GM21825 (cell line): ENCODE data around the gene SLC25A14.
"Not testable (repeated sequence)": the region's sequence is repeated elsewhere in the genome, so short reads cannot be mapped to it uniquely, and the experiment has no call there.

Experiments used
- ATAC-seq: cut with Tn5 transposase; IDR thresholded peaks from one replicate; pipeline ENCODE4 v1.9.1; 2021; ENCODE audit warnings: mild to moderate bottlenecking, moderate library complexity; ENCODE audit not compliant: unreplicated experiment

SLC25A14 gene

GRCh38 chrX:130339408-130340222 is at the start of gene SLC25A14:
Gene SLC25A14 (plus strand): TSS chrX:130339919. CDS start chrX:130340279, 360 bp downstream.
- ATAC-seq = peak; percentile 97

GRCh38 chrX:130295519-130296296 is 44.0 kb upstream of the SLC25A14 start:
- no peak for ATAC-seq

- ATAC-seq = no peak
Measured at GRCh38 chrX:130296297-130296678, 43.4 kb upstream of the SLC25A14 start.

GRCh38 chrX:130296743-130297142 is 43.0 kb upstream of the SLC25A14 start:
- no peak for ATAC-seq

GRCh38 chrX:130299279-130300009 is 40.3 kb upstream of the SLC25A14 start:
- ATAC-seq = no peak

GRCh38 chrX:130300010-130300282 is 39.8 kb upstream of the SLC25A14 start:
- ATAC-seq = no peak

GRCh38 chrX:130301405-130301804 is 38.3 kb upstream of the SLC25A14 start:
- ATAC-seq = no peak

GRCh38 chrX:130301977-130302376 is 37.7 kb upstream of the SLC25A14 start:
- no peak for ATAC-seq

- no peak for ATAC-seq
Measured at GRCh38 chrX:130304587-130305368, 34.9 kb upstream of the SLC25A14 start.

- ATAC-seq = not testable (repeated sequence)
Measured at GRCh38 chrX:130319886-130320285, 19.8 kb upstream of the SLC25A14 start.

GRCh38 chrX:130321550-130321949 is 18.2 kb upstream of the SLC25A14 start:
- ATAC-seq = peak; percentile 61

GRCh38 chrX:130330146-130330545 is 9.6 kb upstream of the SLC25A14 start:
- ATAC-seq = no peak

GRCh38 chrX:130330706-130331105 is 9.0 kb upstream of the SLC25A14 start:
- ATAC-seq = peak; percentile 73

GRCh38 chrX:130336531-130336930 is 3.2 kb upstream of the SLC25A14 start:
- ATAC-seq = no peak

GRCh38 chrX:130338869-130339268 is 850 bp upstream of the SLC25A14 start:
- not testable (repeated sequence) for ATAC-seq

- ATAC-seq = no peak
Measured at GRCh38 chrX:130340271-130340670, 552 bp downstream of the SLC25A14 start.

GRCh38 chrX:130343411-130343810 is 3.7 kb downstream of the SLC25A14 start:
- no peak for ATAC-seq

- ATAC-seq = no peak
Measured at GRCh38 chrX:130347321-130347720, 7.6 kb downstream of the SLC25A14 start.

GRCh38 chrX:130351567-130351966 is 11.8 kb downstream of the SLC25A14 start:
- no peak for ATAC-seq

- not testable (repeated sequence) for ATAC-seq
Measured at GRCh38 chrX:130352050-130352449, 12.3 kb downstream of the SLC25A14 start.

- no peak for ATAC-seq
Measured at GRCh38 chrX:130376077-130376476, 36.4 kb downstream of the SLC25A14 start.
